ENCODE measurements around the gene PTH1R. TPM values are rescaled to one million over a fixed set of nuclear protein-coding genes. Genes with fewer than 3 reads are reported as not detected.

PTH1R gene
- total RNA-seq = 11.8 TPM
- long read RNA-seq, transcript PTH1R-201 (14 exons, 2,123 nt) = minor isoform, 8 of 64 reads
- long read RNA-seq, transcript PTH1R-204 (15 exons, 1,914 nt) = major isoform, 16 of 64 reads
- long read RNA-seq, partial matches to known transcripts = 11 of 64 reads
- long read RNA-seq, other reads (novel, unspliced or antisense) = 29 of 64 reads

DNA sequence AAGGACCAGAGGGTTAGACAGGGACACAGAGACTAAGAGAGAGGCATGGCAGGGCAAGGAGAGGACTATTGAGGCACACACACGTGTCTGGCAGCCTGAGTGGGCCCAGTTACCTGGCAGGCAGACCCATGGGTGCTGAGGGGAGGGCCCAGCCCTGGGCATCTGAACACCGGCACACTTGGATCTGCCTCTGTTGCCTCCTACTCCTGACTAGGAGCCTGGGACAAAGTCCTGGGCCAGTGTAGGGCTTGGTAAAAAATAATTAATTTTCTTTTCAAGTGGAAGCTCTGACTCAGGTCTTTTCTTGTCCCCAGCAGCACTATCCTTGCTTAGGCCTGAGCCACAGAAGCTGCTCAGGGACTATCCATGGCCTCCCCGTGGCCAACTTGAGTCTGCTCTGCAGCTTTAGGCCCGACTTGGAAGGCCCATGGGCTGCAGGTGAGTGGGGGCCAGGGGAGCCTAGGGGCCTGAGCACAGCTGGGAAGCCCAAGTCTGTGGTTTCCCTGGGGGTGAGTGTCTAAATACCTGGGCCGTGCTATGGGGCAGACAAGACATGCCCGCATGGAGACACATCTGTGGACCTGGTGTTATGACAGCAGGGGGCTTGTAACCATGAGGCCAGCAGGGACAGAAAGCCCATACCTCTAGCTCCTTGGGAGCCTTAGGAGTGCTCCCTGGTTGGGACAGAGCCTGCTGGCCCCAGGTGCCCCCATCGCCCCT lies at the start of gene PTH1R:
PTH1R (plus strand) TSS at position 316 of the 720 bp plus-strand sequence. CDS start 5,839 bp downstream, outside the sequence.
- ATAC-seq (ENCODE audit: poor library complexity) = no peak
- DNase-seq = no peak
- intact Hi-C loops (cut with DNase I) = no loop called here

DNA sequence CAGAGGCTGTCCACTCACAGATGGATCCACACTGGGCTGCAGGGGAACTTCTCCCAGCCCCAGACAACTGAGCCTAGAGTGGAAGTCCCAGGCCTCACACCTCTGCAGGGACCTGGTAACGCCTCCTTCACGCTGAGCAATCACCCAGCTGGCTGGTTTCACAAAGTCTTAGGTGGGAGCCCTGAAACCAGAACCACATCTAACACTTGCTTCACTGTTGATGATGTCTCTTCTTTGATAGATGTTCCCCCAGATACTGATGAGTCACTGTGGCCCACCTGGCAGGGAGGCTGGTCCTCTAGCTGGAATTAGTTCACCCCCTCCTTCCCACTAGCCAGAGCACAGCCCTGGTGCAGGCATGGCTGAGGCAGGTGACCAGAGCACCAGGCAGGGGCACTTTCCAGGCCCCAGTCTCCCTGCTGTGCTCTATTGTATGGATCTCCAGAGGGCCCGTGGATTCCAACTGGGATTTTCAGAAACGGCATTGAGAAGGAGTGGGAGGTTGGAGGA lies 47.8 kb upstream of the PTH1R start:
- no peak for DNase-seq
- intact Hi-C loops (cut with DNase I) = no loop called here
- no peak for ATAC-seq (ENCODE audit: poor library complexity)

DNA sequence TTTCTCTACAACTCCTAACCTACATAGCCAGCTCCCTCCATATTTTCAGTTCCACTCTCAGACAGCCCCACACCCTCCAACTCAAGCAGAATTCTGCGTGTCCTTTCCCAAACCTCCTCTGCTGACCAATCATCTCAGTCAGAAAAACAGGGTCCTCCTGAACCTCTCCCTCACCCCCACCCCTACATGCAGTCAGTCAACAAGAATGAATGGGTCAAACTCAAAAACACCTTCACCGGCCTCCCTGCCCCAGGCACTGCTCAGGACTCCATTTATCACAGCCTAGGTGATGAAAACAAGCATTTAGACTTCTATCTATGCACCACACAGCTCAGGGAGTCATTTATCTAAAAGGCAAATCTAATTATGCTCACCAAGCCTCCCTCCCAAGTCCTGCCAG lies 46.7 kb upstream of the PTH1R start:
- DNase-seq = no peak
- intact Hi-C loops (cut with DNase I) = no loop called here
- ATAC-seq (ENCODE audit: poor library complexity) = no peak

DNA sequence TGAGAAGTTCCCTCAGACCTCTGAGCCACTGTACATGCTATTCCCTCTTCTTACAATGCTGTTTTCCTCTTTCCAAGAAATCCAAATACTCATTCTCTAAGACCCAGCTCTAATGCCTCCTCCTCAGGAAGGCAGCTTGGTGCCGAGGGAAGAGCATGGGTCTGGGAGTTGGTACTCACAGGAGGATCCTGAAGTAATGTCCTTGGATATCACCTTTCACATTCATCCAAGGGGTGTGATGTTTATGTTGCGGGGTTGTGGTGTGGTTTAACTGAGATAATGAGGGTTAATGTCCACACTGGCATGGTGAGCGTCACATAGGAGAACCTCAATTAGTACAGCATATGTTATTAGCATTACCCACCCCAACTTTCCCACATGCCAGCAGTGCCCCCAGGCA lies 46.2 kb upstream of the PTH1R start:
- ATAC-seq (ENCODE audit: poor library complexity) (no peak), DNase-seq (no peak)
- intact Hi-C loops (cut with DNase I) = no loop called here

DNA sequence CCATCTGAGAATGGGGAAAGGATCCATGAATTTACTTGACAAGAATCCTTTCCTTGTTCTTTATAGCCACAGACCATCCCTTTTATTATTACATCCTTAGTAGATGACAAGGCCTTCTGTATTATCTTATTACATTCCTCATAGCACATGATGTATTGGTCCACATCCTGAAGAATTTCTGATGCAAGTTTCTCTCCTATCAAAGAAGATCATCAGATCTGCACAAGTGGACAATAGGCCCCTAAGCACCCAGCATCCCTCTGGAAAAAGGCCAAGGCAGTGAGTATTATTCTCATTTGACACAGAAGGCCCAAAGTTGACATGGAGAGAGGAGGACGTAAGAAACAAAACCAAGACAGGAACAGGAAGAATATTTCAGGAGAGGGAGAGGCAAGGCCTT lies 45.7 kb upstream of the PTH1R start:
- ATAC-seq (ENCODE audit: poor library complexity) = no peak
- intact Hi-C loops (cut with DNase I) = no loop called here
- no peak for DNase-seq

DNA sequence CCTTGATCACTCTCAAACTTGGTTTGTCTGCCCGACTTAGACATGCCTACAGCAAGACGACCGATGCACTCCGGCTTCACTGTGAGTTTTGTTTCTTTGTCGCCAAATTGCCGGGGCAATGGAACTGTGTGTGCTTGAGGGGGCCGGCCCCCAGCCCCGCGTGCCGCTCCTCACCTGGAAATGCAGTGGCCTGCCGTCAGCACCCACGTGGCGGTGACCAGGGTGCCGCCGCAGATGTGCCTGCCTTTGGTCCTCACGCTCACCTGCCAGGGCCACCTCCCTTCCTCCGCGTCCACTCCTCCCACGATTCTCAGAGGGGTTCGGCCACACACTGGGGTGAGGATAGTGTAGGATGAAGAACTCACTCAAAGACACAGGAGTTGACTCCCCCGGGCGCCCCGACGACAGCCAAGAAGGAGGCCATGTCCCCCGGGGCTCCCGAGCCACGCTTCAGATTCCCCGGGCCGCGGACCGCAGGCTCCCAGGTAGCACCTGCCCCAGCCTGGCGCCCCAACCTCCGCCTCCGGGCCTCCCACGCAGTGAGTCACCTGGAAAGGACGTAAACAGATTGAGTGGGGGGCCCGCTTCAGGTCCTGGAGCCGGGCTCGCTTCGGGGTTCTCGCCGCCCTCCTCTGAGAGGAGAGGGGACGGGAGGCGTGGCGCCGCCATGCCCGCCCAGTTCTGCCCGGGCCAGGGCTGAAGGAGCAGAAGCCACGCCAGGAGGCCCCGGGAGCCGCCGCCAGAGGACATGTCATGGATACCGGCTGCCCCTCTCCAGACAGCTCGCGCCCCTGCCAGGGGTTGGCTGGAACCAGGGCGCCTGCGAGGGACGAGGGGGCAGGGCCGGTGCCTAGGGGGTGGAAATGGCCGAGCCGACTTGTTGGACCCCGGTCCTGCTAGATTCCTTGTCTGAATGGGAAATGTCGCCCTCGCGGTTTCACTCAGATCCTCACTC lies 43.9 kb upstream of the PTH1R start:
- intact Hi-C loops (cut with DNase I) = no loop called here
- no peak for DNase-seq
- peak; percentile 13 for ATAC-seq (ENCODE audit: poor library complexity)

DNA sequence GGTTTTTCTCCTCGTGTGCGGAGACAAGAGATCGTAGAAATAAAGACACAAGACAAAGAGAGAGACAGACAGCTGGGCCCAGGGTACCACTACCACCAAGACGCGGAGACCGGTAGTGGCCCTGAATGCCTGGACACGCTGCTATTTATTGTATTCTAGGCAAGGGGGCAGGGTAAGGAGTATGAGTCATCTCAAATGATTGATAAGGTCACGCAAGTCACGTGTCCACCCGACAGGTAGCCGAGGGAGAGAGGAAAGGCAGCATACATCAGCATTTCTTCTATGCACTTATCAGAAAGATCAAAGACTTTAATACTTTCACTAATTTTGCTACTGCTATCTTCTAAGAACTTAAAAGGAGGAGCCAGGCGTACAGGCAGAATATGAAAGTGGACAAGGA lies 42.5 kb upstream of the PTH1R start:
- ATAC-seq (ENCODE audit: poor library complexity) = no peak
- no peak for DNase-seq
- intact Hi-C loops (cut with DNase I) = no loop called here

DNA sequence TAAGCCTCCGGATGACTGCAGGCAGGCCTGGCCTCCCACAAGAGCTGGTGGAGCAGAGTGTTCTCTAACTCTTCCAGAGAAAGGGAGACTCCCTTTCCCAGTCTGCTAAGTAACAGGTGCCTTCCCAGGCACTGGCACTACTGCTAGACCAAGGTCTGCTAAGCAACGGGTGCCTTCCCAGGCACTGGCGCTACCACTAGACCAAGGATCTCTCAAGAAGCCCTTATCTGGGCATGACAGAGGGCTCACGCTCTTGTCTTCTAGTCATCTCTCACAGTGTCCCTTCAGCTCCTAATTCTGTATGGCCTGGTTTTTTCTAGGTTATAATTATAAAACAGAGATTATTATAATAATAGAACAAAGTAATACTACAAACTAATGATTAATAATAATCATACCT lies 42.0 kb upstream of the PTH1R start:
- no peak for DNase-seq
- intact Hi-C loops (cut with DNase I) = no loop called here
- ATAC-seq (ENCODE audit: poor library complexity) = no peak

DNA sequence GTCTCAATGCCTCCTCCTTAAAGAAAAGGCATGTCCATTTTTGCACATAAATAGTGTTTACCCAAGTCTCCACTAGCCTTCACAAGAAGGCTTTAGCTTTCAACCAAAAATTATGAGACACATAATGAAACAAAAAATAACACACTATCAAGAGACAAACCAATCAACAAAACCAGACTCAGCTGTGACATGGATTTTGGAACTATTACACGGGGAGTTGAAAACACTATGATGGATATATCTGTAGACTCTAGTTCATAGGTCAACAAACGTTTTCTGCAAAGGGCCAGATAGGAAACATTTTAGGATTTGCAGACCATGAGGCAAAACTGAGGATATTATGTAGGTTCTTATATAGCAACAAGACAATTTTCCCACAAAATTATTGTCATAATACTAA lies 39.2 kb upstream of the PTH1R start:
- ATAC-seq (ENCODE audit: poor library complexity) (no peak), DNase-seq (no peak)
- intact Hi-C loops (cut with DNase I) = no loop called here

DNA sequence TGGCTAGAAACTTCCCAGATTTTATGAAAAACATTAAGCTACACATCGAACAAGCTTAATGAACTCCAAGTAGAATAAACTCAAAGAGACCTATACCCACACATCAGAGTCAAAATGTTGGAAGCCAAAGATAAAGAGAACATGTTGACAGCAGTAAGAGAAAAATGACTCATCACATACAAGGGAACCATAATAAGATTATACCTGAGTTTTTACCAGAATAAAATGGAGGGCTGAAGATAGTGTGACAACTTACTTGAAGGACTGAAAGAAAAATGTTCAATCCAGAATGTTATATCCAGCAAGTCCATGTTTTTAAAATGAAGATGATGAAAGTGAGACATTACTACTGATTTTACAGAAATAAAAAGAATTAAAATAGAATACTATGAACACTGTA lies 37.0 kb upstream of the PTH1R start:
- ATAC-seq (ENCODE audit: poor library complexity) (no peak), DNase-seq (no peak)
- intact Hi-C loops (cut with DNase I) = loop anchor here (10.0 kb wide), 1 partner anchor 136 kb away; the partner anchor contains the start of gene TMIE

DNA sequence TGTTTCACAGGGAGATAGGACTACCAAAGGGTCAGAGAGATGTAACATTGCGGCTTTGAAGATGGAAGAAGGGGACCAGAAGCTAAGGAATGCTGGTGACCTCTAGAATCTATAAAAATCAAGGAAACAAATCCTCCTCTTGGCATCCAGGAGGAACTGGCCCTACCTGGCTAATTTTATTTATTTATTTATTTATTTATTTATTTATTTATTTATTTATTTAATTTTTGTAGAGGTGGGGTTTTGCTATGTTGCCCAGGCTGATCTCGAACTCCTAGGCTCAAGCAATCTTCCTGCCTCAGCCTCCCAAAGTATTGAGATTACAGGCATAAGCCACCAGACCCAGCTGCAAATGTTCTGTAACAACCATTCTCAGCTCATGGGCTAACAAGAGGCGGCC lies 34.0 kb upstream of the PTH1R start:
- DNase-seq (no peak), ATAC-seq (ENCODE audit: poor library complexity) (no peak)
- intact Hi-C loops (cut with DNase I) = loop anchor here (10.0 kb wide), 1 partner anchor 139 kb away; the partner anchor contains the start of gene TMIE

DNA sequence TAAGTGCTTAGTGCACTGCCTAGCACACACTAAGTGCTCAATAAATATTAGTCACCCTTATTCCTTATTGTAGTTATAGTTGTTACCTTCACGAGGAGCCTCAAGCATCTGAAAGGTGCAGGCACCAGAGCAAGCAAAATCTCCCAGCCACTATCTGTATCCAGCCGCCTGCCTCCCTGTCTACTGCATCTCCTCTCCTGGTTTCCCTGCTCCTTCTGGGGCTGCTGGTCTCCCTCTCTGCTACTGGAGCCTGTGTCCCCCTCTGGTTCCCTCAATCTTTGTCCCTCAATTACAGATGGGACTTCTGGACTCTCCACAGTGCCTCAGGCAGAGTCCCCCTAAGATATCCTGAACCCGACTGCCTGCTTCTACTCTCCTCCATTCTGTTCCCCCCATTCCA lies 33.1 kb upstream of the PTH1R start:
- DNase-seq (no peak), ATAC-seq (ENCODE audit: poor library complexity) (no peak)
- intact Hi-C loops (cut with DNase I) = loop anchor here (10.0 kb wide), 1 partner anchor 140 kb away; the partner anchor contains the start of gene TMIE

DNA sequence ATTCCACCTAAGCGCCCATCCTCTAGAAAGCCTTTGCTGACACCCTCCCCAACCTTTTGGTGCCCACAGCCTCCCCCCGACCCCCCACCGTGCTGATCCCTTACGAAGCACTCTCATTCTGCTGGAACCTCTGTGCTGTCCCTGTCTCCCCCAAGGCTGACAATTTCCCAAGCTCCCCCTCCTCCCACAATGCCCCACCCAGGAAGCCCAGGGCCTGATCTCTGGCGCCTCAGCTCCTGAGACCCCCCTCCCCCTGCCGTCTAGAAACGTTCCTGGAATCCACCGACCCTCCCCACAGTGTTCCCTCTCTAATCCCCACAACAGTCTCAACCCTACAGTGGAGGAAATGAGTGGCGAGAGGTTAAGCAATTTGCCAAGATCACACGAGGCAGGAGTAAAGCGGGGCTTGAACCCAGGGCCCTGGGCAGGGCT lies 32.6 kb upstream of the PTH1R start:
- DNase-seq = no peak
- no peak for ATAC-seq (ENCODE audit: poor library complexity)
- intact Hi-C loops (cut with DNase I) = loop anchor here (10.0 kb wide), 1 partner anchor 140 kb away; the partner anchor contains the start of gene TMIE

DNA sequence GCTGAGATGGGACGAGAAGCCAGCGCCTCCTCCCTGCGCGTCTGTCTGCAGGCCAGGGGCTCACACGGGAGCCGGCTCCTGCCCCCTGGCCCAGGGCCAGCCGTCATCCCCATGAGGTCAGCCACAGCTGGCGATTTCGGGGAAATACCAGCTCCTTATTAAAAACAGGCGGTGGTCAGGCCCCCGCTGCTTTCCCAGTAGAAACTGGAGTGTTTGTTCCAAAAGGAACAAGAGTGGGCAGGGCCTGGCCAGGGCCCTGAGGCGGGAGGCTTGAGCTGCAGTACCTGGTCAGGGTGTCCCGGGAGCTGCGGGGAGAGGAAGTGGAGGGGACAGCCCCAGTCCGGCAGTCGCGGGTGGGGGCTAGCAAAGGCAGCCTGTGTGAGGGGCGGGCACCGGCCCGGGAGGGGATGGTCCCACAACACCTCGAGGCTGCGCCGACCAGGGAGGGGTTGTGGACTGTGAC lies 32.1 kb upstream of the PTH1R start:
- DNase-seq = peak; percentile 89
- intact Hi-C loops (cut with DNase I) = loop anchor here (10.0 kb wide), 1 partner anchor 141 kb away; the partner anchor contains the start of gene TMIE

DNA sequence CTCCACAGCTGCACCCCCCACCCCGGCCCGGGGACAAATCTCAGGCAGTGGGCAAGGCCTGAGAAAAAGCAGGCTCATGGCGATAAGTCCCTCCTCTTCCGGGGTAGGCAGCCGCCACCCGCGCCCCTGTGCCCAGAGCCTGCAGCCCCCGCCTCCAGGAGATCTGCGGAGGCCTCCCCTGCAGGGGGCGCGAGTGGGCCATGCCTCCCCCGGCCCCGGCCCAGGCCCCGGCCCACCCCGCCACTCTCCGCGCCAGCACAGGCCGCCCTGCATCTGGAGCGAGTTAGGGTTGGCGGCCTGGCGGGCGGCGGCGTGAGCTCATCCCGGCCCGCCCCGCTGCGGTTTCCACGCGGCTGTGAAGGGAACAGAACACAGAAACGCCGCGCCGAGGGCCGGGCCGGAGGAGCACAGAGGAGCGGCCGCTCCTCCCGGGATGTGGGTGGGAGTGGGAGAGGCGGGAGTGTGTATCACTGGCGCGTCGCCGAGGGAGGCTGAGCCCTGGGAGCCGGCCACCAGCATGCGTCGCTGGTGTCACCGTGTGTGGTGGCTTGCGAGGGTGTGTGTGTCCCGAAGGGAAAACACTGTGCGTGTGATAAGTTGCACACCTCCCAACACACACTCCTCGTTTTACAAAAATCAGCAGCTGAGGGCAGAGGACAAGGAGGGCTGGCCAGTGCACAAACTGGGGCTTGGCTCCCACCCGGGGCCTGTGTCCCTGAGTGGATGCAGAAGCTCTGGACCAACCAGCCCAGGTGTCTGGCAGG lies 31.5 kb upstream of the PTH1R start:
- intact Hi-C loops (cut with DNase I) = loop anchor here (10.0 kb wide), 1 partner anchor 141 kb away; the partner anchor contains the start of gene TMIE
- ATAC-seq (ENCODE audit: poor library complexity) (peak; percentile 55), DNase-seq (peak; percentile 88)

More for the DNA sequence above, 32.1 kb upstream of the PTH1R start:
- ATAC-seq (ENCODE audit: poor library complexity) = peak; percentile 48

DNA sequence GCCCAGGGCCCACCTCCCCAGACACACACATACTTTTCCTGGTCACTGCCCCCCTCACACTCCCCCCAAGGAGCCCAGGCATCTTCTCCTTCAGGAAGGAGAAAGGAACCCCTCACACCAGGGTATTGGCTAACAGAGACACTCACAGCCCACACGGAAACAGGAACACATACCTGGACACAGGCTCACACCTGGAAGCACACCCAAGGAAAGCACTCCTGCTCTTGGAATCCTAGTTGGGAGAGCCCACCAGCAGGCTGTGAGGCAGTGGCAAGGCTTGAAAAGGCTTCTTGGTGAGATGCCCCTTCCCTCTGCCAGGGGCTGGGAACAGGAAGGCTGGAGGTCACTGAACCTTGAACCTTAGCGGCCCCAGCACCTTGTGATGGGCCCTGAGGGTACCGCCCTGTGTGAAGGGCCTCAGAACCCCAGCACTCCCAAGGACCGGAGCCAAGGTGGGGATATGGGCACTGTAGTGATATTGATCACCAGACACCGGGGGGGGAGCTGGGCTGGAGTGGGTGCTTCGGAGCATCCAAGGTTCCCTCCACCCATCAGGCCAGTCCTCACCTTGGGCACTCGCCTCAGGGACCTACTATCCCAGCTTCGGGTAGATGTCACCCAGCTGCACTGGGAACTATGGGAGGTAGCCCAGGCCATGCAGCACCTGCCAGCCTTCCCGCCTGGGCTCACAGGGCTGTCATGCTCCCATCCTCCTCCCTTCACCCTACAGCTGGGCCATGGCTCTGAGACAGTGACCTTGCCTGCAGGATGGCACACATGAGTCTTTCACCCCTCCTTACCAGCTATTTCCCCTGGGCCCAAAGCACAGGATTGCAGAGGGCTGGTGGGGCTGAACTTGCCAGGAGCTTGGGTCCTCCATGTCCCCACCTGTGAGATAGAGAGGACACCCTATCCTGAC lies 30.6 kb upstream of the PTH1R start:
- intact Hi-C loops (cut with DNase I) = loop anchor here (10.0 kb wide), 1 partner anchor 142 kb away; the partner anchor contains the start of gene TMIE
- DNase-seq (no peak), ATAC-seq (ENCODE audit: poor library complexity) (no peak)

DNA sequence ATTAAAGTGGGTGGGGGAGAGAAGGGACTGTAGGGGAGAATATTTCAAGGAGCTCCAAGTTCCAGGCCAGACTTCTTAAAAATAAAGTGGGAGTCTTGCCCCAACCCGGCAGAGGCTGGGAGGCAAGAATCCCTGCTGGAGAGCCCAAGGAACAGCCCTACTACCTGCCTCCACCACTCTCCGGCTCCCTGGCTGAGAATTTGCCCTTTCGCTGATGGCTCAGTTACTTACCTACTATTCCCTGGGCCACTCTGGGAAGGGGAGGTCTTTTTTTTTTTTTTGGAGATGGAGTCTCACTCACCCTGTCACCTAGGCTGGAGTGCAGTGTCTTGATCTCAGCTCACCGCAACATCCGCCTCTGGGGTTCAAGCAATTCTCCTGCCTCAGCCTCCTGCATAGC lies 29.8 kb upstream of the PTH1R start:
- ATAC-seq (ENCODE audit: poor library complexity) (no peak), DNase-seq (no peak)
- intact Hi-C loops (cut with DNase I) = loop anchor here (10.0 kb wide), 1 partner anchor 143 kb away; the partner anchor contains the start of gene TMIE
